Stomach (tissue), 9 donors: ENCODE results near the gene PDXK. TPM values are rescaled to one million over a fixed set of nuclear protein-coding genes. Genes with fewer than 3 reads are reported as not detected.
"Not testable (repeated sequence)": the region's sequence is repeated elsewhere in the genome, so short reads cannot be mapped to it uniquely, and the experiment has no call there.

Experiments used
- DNase-seq, 2 donors: peaks; one replicate each; pipeline versions ENCODE4 v3.0.0 to v3.0.0-alpha.2; 2013 to 2019
- H3K27ac ChIP-seq, 5 donors: fragments of 200-600 bp in 4 of 5; sonication (generic) in 4 of 5; one replicate each; pipeline ENCODE4 v1.5.1; 2013 to 2019; ENCODE audit warnings: mild to moderate bottlenecking in 1 of 5, moderate library complexity in 1 of 5
- H3K27me3 ChIP-seq, 3 donors: fragments of 200-600 bp; sonication (generic); one replicate each; pipeline ENCODE4 v1.5.1; 2017 to 2019; ENCODE audit warnings: mixed run types in 1 of 3
- H3K36me3 ChIP-seq, 4 donors: fragments of 200-600 bp; sonication (generic); 1 replicate in 3 of 4; 2 replicates in 1 of 4; pipeline ENCODE4 v1.5.1; 2016 to 2019
- H3K4me1 ChIP-seq, 4 donors: fragments of 200-600 bp; sonication (generic); one replicate each; pipeline ENCODE4 v1.5.1; 2016 to 2019
- H3K4me3 ChIP-seq, 4 donors: fragments of 200-600 bp; sonication (generic) in 3 of 4; one replicate each; pipeline ENCODE4 v1.5.1; 2016 to 2019; ENCODE audit warnings: mild to moderate bottlenecking in 1 of 4
- H3K9me3 ChIP-seq, 4 donors: fragments of 200-600 bp; sonication (generic); one replicate each; pipeline ENCODE4 v1.5.1; 2016 to 2019
- EP300 ChIP-seq: sonication (generic); formaldehyde crosslinking; IDR thresholded peaks from one replicate; pipeline ENCODE4 v1.6.1; 2017; ENCODE audit warnings: antibody characterized with exemption
- POLR2A ChIP-seq, 4 donors: fragments of 450-650 bp; IDR thresholded peaks; one replicate each; pipeline ENCODE4 v1.6.1; 2016; ENCODE audit warnings: antibody characterized with exemption in 4 of 4, control low read depth in 2 of 4, mild to moderate bottlenecking in 1 of 4, moderate library complexity in 1 of 4
- POLR2AphosphoS5 ChIP-seq, 3 donors: sonication (generic); formaldehyde crosslinking; IDR thresholded peaks; one replicate each; pipeline ENCODE4 v1.6.1; 2016; ENCODE audit warnings: antibody characterized with exemption in 3 of 3
- WGBS, 5 donors: extraction: QIAGEN DNeasy Blood & Tissue Kit in 3 of 5; methylation state at CpG; one replicate each; pipeline versions ENCODE4 v1.1.5 to v1.1.7; 2013 to 2018; 5-methylcytosine and 5-hydroxymethylcytosine counted together
- intact Hi-C: fragments of 100-400 bp; cut with DNase I; formaldehyde crosslinking; loops from one replicate; pipeline ENCODE4 v1.15.1; 2023; ENCODE audit warnings: low total_unique reads
- polyA plus RNA-seq, 3 donors: library from polyadenylated mRNA; stranded (reverse); fragments of 200-250 nt; gene quantifications; one replicate each; pipeline ENCODE4 v1.2.3, GENCODE V29; 2013
- total RNA-seq, 5 donors: library from RNA; depleted of rRNA; stranded (reverse); fragments of >200 nt; gene quantifications; one replicate each; pipeline versions ENCODE4 v1.1.0 to v1.2.3, GENCODE V29; 2014 to 2016
- TF ChIP-seq, protein P1 (sequence below), 7 experiments: fragments of 450-650 bp in 4 of 7; fragments of 200-600 bp in 3 of 7; sonication (generic) in 3 of 7; IDR thresholded peaks; one replicate each; pipeline ENCODE4 v1.5.1; 2016 to 2019; ENCODE audit warnings: antibody characterized with exemption in 7 of 7, control low read depth in 2 of 7, mild to moderate bottlenecking in 1 of 7
- donor health status: healthy with polysubstance abuse.
- donor health status: Bipolar disorder and iron deficiency.
- donor health status: healthy.

Gene PDXK
- total and polyA plus RNA-seq, 8 donors: 36.7 to 139 (median 52.3) TPM

DNA sequence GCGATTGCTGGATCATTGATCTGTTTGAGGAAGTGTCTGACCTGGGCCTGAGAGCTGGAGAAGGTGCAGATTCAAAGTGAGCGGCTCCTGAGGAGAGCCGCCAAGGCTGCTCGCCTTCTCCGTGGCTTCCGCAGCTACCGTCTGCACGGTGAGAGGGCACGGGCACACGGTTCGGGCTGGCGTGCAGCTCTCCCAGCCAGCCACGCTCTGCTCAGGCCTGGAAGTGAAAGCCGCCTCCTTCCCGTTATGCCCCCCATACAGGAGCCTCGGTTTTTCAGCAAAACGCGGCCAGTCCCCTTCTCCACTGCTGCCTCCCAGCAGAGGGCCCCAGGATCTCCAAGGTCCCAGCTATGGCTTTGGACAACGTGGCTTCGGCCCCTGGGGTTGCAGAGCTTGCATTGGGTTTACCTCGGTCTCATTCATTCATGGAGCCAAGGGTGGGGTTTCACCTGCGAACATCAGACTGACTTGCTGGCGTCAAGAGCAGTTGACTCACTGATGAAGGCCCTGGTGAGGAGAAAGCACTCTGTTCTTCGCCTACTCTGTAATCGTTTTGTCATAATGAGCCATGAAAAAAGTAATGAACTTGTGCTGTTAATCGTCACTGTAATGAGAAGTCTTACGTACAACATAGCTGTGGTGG, 24.4 kb upstream of the PDXK start:
- H3K4me1 ChIP-seq: no peaks in the 10 kb centered on the region
- TF ChIP-seq EP300: no peak
- TF ChIP-seq POLR2AphosphoS5 (IDR thresholded peaks at IDR 0.05): no peak
- TF ChIP-seq, protein P1, sequence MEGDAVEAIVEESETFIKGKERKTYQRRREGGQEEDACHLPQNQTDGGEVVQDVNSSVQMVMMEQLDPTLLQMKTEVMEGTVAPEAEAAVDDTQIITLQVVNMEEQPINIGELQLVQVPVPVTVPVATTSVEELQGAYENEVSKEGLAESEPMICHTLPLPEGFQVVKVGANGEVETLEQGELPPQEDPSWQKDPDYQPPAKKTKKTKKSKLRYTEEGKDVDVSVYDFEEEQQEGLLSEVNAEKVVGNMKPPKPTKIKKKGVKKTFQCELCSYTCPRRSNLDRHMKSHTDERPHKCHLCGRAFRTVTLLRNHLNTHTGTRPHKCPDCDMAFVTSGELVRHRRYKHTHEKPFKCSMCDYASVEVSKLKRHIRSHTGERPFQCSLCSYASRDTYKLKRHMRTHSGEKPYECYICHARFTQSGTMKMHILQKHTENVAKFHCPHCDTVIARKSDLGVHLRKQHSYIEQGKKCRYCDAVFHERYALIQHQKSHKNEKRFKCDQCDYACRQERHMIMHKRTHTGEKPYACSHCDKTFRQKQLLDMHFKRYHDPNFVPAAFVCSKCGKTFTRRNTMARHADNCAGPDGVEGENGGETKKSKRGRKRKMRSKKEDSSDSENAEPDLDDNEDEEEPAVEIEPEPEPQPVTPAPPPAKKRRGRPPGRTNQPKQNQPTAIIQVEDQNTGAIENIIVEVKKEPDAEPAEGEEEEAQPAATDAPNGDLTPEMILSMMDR (IDR thresholded peaks at IDR 0.05): no peak
- TF ChIP-seq POLR2A (IDR thresholded peaks at IDR 0.05): no peak
- peaks cover 45 to 78% (median 71%) of the 10 kb centered on the region in 4 donors for H3K36me3 ChIP-seq
- no peak overlapping the region for H3K4me3 ChIP-seq
- intact Hi-C loops: loop anchor here (10.0 kb wide), 1 partner anchor 60 kb away; no protein-coding TSS in a partner anchor
- WGBS, 5 donors: 83 to 92% (median 91%) methylated on average over 27 of the region's 27 CpGs
- H3K9me3 ChIP-seq: no peaks in the 10 kb centered on the region
- no peaks in the 10 kb centered on the region for H3K27me3 ChIP-seq
- H3K27ac ChIP-seq: no peak overlapping the region
- no peak for DNase-seq

DNA sequence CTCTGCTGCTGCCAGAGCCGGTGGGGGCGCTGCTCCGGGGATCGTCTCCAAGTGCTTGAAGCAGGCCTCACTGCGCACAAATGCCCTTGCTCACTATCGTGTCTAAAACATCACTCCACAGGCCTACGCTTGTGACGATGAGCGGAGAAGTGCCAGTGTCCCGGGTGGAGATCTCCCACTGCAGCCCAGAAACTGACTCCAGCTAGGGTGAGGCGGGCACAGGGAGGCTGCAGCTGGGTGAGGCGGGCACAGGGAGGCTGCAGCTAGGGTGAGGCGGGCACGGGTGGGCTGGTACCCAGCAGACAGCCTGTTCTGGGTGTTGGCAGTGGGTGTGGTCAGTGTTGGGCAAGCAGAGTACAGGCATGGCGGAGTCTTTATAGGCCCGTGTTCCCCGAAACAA, 22.7 kb upstream of the PDXK start:
- 92 to 98% (median 94%) methylated on average over 17 of the region's 17 CpGs for WGBS, 5 donors
- TF ChIP-seq POLR2AphosphoS5 (IDR thresholded peaks at IDR 0.05): no peak
- TF ChIP-seq, protein P1 (IDR thresholded peaks at IDR 0.05): no peak
- TF ChIP-seq EP300: no peak
- TF ChIP-seq POLR2A (IDR thresholded peaks at IDR 0.05): no peak
- Histone ChIP-seq H3K9me3 (no peaks in the 10 kb centered on the region), H3K36me3 (peaks cover 30 to 61% (median 54%) of the 10 kb centered on the region in 4 donors), H3K4me1 (peaks cover 0 to 8% (median 2%) of the 10 kb centered on the region in 4 donors), H3K27ac (no peak overlapping the region), H3K4me3 (no peak overlapping the region), H3K27me3 (no peaks in the 10 kb centered on the region)
- DNase-seq: no peak
- intact Hi-C loops: loop anchor here (10.0 kb wide), 1 partner anchor 59 kb away; no protein-coding TSS in a partner anchor

DNA sequence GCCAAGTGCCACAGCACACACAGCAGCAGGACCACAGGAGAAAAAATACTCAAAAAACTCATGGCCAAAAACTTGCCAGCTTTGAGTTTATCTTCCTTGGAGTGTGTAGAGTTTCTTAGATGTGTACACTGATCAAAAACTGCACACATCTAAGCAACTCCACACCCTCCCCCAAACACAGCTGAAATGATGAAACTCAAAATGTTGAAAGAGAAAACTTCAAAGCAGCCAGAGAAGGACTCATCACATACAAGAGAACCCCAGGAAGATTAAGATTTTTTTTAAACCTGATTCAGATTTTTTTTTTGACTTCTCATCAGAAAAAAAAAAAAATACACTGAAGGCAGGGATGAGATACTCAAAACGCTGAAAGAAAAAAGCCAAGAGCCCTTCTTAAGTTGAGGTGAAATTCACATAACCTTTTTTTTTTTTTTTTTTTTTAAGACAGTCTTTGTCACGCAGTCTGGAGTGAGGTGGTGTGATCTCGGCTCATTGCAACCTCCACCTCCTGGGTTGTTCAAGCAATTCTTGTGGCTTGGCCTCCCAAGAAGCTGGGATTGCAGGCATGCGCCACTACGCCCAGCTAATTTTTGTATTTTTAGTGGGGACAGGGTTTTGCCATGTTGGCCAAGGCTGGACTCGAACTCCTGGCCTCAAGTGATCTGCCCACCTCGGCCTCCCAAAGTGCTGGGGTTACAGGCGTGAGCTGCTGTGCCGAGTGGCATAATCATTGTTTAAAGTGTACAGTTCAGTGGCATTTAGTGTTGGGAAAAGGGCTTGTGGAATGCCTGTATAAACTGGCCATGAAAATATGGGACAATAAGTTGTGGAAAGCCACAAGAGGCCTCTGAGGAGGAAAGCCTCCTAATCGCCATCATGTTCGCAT, 20.9 kb upstream of the PDXK start:
- WGBS, 5 donors: 85 to 89% (median 87%) methylated on average over 11 of the region's 11 CpGs
- Histone ChIP-seq H3K4me1 (peaks cover 0 to 15% (median 13%) of the 10 kb centered on the region in 4 donors), H3K4me3 (no peak overlapping the region), H3K27me3 (no peaks in the 10 kb centered on the region), H3K9me3 (no peaks in the 10 kb centered on the region), H3K36me3 (peaks cover 15 to 44% (median 36%) of the 10 kb centered on the region in 4 donors), H3K27ac (no peak overlapping the region)
- intact Hi-C loops: loop anchor here (10.0 kb wide), 1 partner anchor 57 kb away; no protein-coding TSS in a partner anchor
- no peak for DNase-seq
- no peak for TF ChIP-seq EP300

DNA sequence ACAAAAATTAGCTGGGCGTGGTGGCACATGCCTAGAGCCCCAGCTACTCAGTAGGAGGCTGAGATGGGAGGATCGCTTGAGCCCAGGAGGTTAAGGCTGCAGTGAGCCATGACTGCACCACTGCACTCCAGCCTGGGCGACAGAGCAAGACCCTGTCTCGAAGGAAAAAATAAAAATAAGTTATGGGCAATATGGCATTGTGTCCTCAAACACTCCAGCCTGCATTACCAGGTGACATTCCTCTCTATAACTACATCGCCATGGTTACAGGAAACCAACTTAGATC, 19.5 kb upstream of the PDXK start:
- H3K4me3 ChIP-seq, H3K27ac ChIP-seq, H3K9me3 ChIP-seq, H3K27me3 ChIP-seq, DNase-seq: not testable (repeated sequence)
- 85 to 98% (median 95%) methylated on average over 5 of the region's 5 CpGs for WGBS, 5 donors
- intact Hi-C loops: loop anchor here (10.0 kb wide), 1 partner anchor 55 kb away; no protein-coding TSS in a partner anchor
- peaks cover 3 to 29% (median 22%) of the 10 kb centered on the region in 4 donors for H3K36me3 ChIP-seq
- H3K4me1 ChIP-seq: peaks cover 0 to 19% (median 16%) of the 10 kb centered on the region in 4 donors

DNA sequence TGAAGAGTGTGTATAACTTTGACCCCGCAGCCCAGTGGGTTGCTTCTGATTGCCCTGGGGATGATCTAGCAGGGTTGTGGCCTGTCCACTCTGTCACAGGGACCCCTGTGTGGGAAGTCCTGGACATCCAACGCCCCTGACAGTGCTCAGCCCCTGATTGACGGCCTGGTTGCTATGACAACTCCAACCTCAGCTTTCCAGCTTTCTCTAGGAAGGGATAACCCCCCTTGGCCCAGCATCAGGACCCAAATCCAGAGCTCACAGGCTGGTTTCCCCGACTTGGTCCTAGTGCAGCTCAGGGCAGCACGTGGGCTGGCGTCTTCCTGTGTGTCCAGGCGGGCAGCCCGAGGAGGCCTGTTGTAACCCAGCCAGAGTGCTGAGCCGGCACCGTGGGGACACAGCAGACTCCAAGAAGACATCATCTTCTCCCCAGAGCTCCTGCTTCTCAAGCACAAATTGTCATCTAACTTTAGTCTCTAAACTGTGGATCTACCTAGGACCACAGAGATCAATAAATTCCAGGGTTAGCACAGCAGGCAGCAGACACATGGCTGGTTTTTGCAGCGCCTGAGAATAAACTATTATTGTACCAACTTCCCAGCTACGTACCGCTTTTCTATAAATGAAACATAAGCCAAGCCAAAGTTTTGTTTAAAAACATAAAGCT, 18.9 kb upstream of the PDXK start:
- Histone ChIP-seq H3K27me3 (no peaks in the 10 kb centered on the region), H3K4me1 (peaks cover 0 to 19% (median 16%) of the 10 kb centered on the region in 4 donors), H3K9me3 (no peaks in the 10 kb centered on the region), H3K27ac (no peak overlapping the region), H3K4me3 (no peak overlapping the region), H3K36me3 (peaks cover 0 to 23% (median 16%) of the 10 kb centered on the region in 4 donors)
- no peak for TF ChIP-seq EP300
- TF ChIP-seq, protein P1 (IDR thresholded peaks at IDR 0.05): no peak
- no peak for TF ChIP-seq POLR2AphosphoS5 (IDR thresholded peaks at IDR 0.05)
- TF ChIP-seq POLR2A (IDR thresholded peaks at IDR 0.05): no peak
- 75 to 83% (median 81%) methylated on average over 12 to 13 of the region's 13 CpGs for WGBS, 5 donors
- DNase-seq: no peak
- intact Hi-C loops: loop anchor here (10.0 kb wide), 1 partner anchor 55 kb away; no protein-coding TSS in a partner anchor
